Right atrium auricular region (tissue), 2 donors: ENCODE data around the gene CERK. TPM values are rescaled to one million over a fixed set of nuclear protein-coding genes. Genes with fewer than 3 reads are reported as not detected.
"Not testable (repeated sequence)": the region's sequence is repeated elsewhere in the genome, so short reads cannot be mapped to it uniquely, and the experiment has no call there.

ENCODE experiments used
- DNase-seq: peaks from one replicate; pipeline ENCODE4 v3.0.0-alpha.2; 2019; ENCODE audit warnings: low spot score
- H3K27ac ChIP-seq, 2 donors: fragments of 200-600 bp; sonication (generic); 1 replicate in 1 of 2; 2 replicates in 1 of 2; pipeline ENCODE4 v1.5.1; 2016 to 2019
- H3K27me3 ChIP-seq, 2 donors: fragments of 200-600 bp; sonication (generic); one replicate each; pipeline versions ENCODE4 v1.5.1 to v1.6.0; 2017 to 2019
- H3K36me3 ChIP-seq: fragments of 200-600 bp; sonication (generic); one replicate; pipeline ENCODE4 v1.5.1; 2016
- H3K4me1 ChIP-seq, 2 donors: fragments of 200-600 bp; sonication (generic); one replicate each; pipeline versions ENCODE4 v1.5.1 to v1.6.0; 2017 to 2019
- H3K4me3 ChIP-seq, 2 donors: fragments of 200-600 bp; sonication (generic); 1 replicate in 1 of 2; 2 replicates in 1 of 2; pipeline ENCODE4 v1.5.1; 2017 to 2019; ENCODE audit warnings: mild to moderate bottlenecking in 1 of 2, moderate library complexity in 1 of 2
- H3K9me3 ChIP-seq, 2 donors: fragments of 200-600 bp; sonication (generic); one replicate each; pipeline ENCODE4 v1.5.1; 2019
- total RNA-seq, 2 donors: library from RNA; depleted of rRNA; stranded (reverse); fragments of >200 nt; gene quantifications; one replicate each; pipeline ENCODE4 v1.1.0, GENCODE V29; 2016
- TF ChIP-seq, protein P1 (sequence below), 2 donors: fragments of 200-600 bp; sonication (generic); IDR thresholded peaks; one replicate each; pipeline ENCODE4 v1.5.1; 2019; ENCODE audit warnings: antibody characterized with exemption in 2 of 2

CERK gene
- total RNA-seq, 2 donors from 2014 or later = 46.0 to 59.8 TPM

DNA sequence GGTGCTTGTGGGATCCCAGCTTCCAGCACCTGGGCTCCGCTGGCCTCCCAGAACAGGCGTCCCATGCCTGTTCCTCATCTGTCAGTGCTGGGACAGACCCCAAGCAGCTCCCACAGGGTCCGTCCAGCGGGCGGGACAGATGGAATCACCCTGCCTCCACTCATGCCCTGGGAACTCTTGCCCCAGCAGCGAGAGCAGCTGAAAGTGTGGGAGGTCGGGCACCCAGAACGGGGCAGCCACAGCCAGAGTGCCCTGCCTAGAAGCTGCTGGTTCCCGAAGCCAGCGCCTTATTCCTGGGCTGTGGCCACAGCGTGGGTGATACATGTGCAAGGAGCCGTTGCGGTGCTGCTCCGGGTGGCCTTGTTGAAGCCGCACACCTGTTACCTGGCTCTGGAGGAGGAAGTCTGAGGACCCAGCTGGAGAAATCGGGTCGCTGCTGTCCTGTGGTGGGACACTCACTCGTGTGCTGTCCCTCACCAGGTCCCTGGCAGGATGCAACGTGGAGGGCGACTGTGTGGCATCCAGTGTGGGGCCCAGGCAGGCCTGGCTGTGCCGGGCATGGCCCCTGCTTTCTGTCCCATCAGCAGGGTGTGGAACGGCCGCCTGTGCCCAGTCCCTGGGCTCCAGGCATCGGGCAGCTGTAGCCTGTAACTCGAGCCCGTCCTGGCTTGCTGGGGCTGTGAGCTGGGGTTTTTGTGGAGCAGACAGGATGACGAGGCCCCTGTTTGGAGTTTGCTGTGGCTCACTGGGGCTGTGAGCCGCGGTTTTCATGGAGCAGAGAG lies 101.6 kb downstream of the CERK start:
- Histone ChIP-seq H3K27me3 (no peaks in the 10 kb centered on the region), H3K4me1 (peaks cover 0 to 64% of the 10 kb centered on the region in 2 donors), H3K4me3 (no peak overlapping the region), H3K9me3 (no peaks in the 10 kb centered on the region), H3K36me3 (no peaks in the 10 kb centered on the region), H3K27ac (peak overlapping the region; percentile 41 to 68)
- no peak for DNase-seq
- TF ChIP-seq, protein P1, sequence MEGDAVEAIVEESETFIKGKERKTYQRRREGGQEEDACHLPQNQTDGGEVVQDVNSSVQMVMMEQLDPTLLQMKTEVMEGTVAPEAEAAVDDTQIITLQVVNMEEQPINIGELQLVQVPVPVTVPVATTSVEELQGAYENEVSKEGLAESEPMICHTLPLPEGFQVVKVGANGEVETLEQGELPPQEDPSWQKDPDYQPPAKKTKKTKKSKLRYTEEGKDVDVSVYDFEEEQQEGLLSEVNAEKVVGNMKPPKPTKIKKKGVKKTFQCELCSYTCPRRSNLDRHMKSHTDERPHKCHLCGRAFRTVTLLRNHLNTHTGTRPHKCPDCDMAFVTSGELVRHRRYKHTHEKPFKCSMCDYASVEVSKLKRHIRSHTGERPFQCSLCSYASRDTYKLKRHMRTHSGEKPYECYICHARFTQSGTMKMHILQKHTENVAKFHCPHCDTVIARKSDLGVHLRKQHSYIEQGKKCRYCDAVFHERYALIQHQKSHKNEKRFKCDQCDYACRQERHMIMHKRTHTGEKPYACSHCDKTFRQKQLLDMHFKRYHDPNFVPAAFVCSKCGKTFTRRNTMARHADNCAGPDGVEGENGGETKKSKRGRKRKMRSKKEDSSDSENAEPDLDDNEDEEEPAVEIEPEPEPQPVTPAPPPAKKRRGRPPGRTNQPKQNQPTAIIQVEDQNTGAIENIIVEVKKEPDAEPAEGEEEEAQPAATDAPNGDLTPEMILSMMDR (IDR thresholded peaks at IDR 0.05) = no peak

DNA sequence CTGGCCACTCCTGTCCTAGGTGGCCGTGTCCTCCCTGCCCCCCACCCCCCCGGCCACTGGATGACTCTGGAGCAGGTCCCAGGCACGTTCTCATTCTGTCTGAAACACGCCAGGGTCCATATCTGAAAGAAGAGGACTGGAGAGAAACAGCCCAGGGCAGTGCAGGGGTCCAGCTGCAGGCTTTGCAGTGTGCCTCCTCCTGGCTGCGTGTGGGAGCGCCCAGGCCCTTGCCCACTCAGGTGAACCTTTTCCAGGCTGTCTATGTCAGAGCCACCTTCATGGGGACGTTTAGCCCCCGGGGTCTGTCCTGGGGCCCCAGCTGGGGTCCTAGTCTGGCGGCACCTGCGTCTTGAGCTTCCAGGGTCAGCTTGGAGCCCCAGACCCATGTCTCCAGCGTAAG lies 102.3 kb downstream of the CERK start:
- Histone ChIP-seq H3K9me3 (no peaks in the 10 kb centered on the region), H3K36me3 (no peaks in the 10 kb centered on the region), H3K27ac (peak overlapping the region; percentile 41 to 68), H3K4me3 (no peak overlapping the region), H3K4me1 (peaks cover 0 to 57% of the 10 kb centered on the region in 2 donors), H3K27me3 (no peaks in the 10 kb centered on the region)
- TF ChIP-seq, protein P1 (IDR thresholded peaks at IDR 0.05) = no peak
- no peak for DNase-seq

DNA sequence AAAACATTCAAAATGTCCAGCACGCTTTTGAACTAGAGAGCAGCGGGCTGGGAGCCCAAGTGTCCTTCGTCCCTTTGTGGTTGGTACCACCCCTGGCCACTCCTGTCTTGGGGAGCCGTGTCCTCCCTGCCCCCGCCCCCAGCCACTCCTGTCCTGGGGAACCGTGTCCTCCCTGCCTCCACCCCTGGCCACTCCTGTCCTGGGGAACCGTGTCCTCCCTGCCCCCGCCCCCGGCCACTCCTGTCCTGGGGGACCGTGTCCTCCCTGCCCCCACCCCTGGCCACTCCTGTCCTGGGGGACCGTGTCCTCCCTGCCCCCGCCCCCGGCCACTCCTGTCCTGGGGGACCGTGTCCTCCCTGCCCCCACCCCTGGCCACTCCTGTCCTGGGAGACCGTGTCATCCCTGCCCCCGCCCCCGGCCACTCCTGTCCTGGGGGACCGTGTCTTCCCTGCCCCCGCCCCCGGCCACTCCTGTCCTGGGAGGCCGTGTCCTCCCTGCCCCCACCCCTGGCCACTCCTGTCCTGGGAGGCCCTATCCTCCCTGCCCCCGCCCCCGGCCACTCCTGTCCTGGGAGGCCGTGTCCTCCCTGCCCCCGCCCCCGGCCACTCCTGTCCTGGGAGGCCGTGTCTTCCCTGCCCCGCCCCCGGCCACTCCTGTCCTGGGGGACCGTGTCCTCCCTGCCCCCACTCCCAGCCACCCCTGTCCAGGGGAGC lies 102.9 kb downstream of the CERK start:
- not testable (repeated sequence) for DNase-seq, H3K9me3 ChIP-seq, H3K27me3 ChIP-seq, H3K4me3 ChIP-seq, H3K36me3 ChIP-seq
- Histone ChIP-seq H3K27ac (peak overlapping the region in 1 of 2 donors; percentile 68), H3K4me1 (peaks cover 0 to 51% of the 10 kb centered on the region in 2 donors)

Other genes starting within 250 kb of the CERK start
- gene CELSR1, start 200.6 kb downstream of the CERK start, total RNA-seq = 1 to 10 TPM; 7.1 to 9.6 TPM
- 10 to 100 TPM; 29.1 to 31.6 TPM for gene GRAMD4, start 117.9 kb downstream of the CERK start, total RNA-seq
- gene TBC1D22A, start 24.4 kb upstream of the CERK start, total RNA-seq = 10 to 100 TPM; 11.5 to 15.4 TPM